Body of pancreas (tissue), 4 donors: ENCODE data around the gene KRTCAP2.

Source experiments
- POLR2A ChIP-seq, 3 donors: fragments of 450-650 bp; IDR thresholded peaks; one replicate each; pipeline ENCODE4 v1.6.1; 2016; ENCODE audit warnings: antibody characterized with exemption in 3 of 3, mild to moderate bottlenecking in 2 of 3
- TF ChIP-seq, protein P1 (sequence below), 7 experiments: fragments of 450-650 bp in 4 of 7; fragments of 200-600 bp in 3 of 7; sonication (generic) in 3 of 7; IDR thresholded peaks; one replicate each; pipeline ENCODE4 v1.5.1; 2016 to 2019; ENCODE audit warnings: antibody characterized with exemption in 7 of 7

DNA sequence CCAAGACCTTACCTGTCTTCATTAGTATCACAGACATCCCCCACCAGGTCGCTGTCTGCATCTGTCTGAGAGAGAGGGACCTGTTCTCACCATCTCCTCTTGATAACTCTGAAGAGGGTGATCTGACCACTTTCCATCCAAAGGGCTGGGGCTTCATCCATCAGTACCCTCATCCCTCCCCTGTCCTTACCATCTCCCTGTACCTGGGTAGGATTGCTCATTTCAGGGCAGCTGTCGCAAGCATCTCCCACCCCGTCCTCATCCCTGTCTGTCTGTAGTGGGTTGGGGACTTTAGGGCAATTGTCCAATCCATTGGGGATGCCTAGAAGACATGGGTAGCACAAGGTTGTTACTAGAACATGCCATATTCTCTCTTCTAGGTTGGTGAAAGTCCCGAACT lies 26.7 kb upstream of the KRTCAP2 start:
- TF ChIP-seq, protein P1, sequence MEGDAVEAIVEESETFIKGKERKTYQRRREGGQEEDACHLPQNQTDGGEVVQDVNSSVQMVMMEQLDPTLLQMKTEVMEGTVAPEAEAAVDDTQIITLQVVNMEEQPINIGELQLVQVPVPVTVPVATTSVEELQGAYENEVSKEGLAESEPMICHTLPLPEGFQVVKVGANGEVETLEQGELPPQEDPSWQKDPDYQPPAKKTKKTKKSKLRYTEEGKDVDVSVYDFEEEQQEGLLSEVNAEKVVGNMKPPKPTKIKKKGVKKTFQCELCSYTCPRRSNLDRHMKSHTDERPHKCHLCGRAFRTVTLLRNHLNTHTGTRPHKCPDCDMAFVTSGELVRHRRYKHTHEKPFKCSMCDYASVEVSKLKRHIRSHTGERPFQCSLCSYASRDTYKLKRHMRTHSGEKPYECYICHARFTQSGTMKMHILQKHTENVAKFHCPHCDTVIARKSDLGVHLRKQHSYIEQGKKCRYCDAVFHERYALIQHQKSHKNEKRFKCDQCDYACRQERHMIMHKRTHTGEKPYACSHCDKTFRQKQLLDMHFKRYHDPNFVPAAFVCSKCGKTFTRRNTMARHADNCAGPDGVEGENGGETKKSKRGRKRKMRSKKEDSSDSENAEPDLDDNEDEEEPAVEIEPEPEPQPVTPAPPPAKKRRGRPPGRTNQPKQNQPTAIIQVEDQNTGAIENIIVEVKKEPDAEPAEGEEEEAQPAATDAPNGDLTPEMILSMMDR (IDR thresholded peaks at IDR 0.05), result no peak
- TF ChIP-seq POLR2A (IDR thresholded peaks at IDR 0.05), result no peak
